RWPE2 (cell line): ENCODE results near the gene COTL1.

Experiments
- ATAC-seq: fragments of 200-7000 bp; cut with Tn5 transposase; 3 replicates; pipeline ENCODE4 v1.9.1; 2021; ENCODE audit warnings: low read depth
- DNase-seq: peaks from one replicate; pipeline ENCODE4 v3.0.0-alpha.2; 2020; ENCODE audit warnings: low spot score
- H3K27ac ChIP-seq: fragments of 450-650 bp; 2 replicates; pipeline ENCODE4 v1.5.1; 2017; ENCODE audit warnings: mild to moderate bottlenecking; ENCODE audit not compliant: poor library complexity, severe bottlenecking
- H3K27me3 ChIP-seq: fragments of 250-450 bp; sonication (Bioruptor Pico); 2 replicates; pipeline ENCODE4 v1.5.1; 2021; ENCODE audit warnings: mild to moderate bottlenecking, moderate library complexity; ENCODE audit not compliant: insufficient read depth, poor library complexity, severe bottlenecking
- H3K36me3 ChIP-seq: fragments of 250-450 bp; sonication (Bioruptor Pico); 2 replicates; pipeline ENCODE4 v1.5.1; 2020; ENCODE audit warnings: low read depth, mild to moderate bottlenecking, moderate library complexity
- H3K4me1 ChIP-seq: fragments of 250-450 bp; sonication (Bioruptor Pico); 2 replicates; pipeline ENCODE4 v1.5.1; 2021; ENCODE audit warnings: mild to moderate bottlenecking, moderate library complexity; ENCODE audit not compliant: insufficient read depth, poor library complexity, severe bottlenecking
- H3K4me3 ChIP-seq: fragments of 250-450 bp; sonication (Bioruptor Pico); 2 replicates; pipeline ENCODE4 v1.5.1; 2021; ENCODE audit warnings: mild to moderate bottlenecking, moderate library complexity; ENCODE audit not compliant: severe bottlenecking
- H3K9me3 ChIP-seq: fragments of 250-450 bp; sonication (Bioruptor Pico); 2 replicates; pipeline ENCODE4 v1.5.1; 2021; ENCODE audit warnings: mild to moderate bottlenecking, moderate library complexity; ENCODE audit not compliant: severe bottlenecking
- CTCF ChIP-seq: fragments of 450-650 bp; IDR thresholded peaks from one replicate; pipeline ENCODE4 v1.5.1; 2017; ENCODE audit warnings: mild to moderate bottlenecking, moderate library complexity; ENCODE audit not compliant: poor library complexity, severe bottlenecking

COTL1 gene

GRCh38 chr16:84543253-84543652, 74.6 kb downstream of the COTL1 start:
- Histone ChIP-seq H3K4me3 (no peak overlapping the region), H3K9me3 (no peaks in the 10 kb centered on the region), H3K27ac (no peak overlapping the region), H3K27me3 (no peaks in the 10 kb centered on the region), H3K4me1 (no peaks in the 10 kb centered on the region), H3K36me3 (no peaks in the 10 kb centered on the region)
- no peak for DNase-seq
- TF ChIP-seq CTCF = no peak
- no peak for ATAC-seq

GRCh38 chr16:84541999-84542817, 75.7 kb downstream of the COTL1 start:
- TF ChIP-seq CTCF = no peak
- no peak for ATAC-seq
- no peaks in the 10 kb centered on the region for H3K36me3 ChIP-seq

GRCh38 chr16:84540194-84540593, 77.7 kb downstream of the COTL1 start:
- no peak for DNase-seq
- Histone ChIP-seq H3K9me3 (no peaks in the 10 kb centered on the region), H3K27me3 (no peaks in the 10 kb centered on the region), H3K4me1 (no peaks in the 10 kb centered on the region), H3K4me3 (no peak overlapping the region), H3K36me3 (no peaks in the 10 kb centered on the region), H3K27ac (no peak overlapping the region)
- no peak for TF ChIP-seq CTCF
- ATAC-seq = no peak

More at GRCh38 chr16:84541999-84542817, 75.7 kb downstream of the COTL1 start:
- no peaks in the 10 kb centered on the region for H3K4me1 ChIP-seq
- no peaks in the 10 kb centered on the region for H3K27me3 ChIP-seq
- no peak for DNase-seq
- no peak overlapping the region for H3K27ac ChIP-seq
- H3K9me3 ChIP-seq = no peaks in the 10 kb centered on the region
- H3K4me3 ChIP-seq = no peak overlapping the region

GRCh38 chr16:84538222-84538840, 79.5 kb downstream of the COTL1 start:
- ATAC-seq (no peak), DNase-seq (no peak)
- Histone ChIP-seq H3K27ac (no peak overlapping the region), H3K36me3 (no peaks in the 10 kb centered on the region), H3K4me1 (no peaks in the 10 kb centered on the region), H3K4me3 (no peak overlapping the region), H3K9me3 (no peaks in the 10 kb centered on the region), H3K27me3 (no peaks in the 10 kb centered on the region)
- no peak for TF ChIP-seq CTCF
